ENCODE measurements around the gene OR4K5.

Gene OR4K5

GRCh38 chr14:19895282-19895681 lies 25.1 kb upstream of the OR4K5 start:
- no peaks in the 10 kb centered on the region for H3K36me3 ChIP-seq (ENCODE audit: insufficient read depth)
- H3K4me1 ChIP-seq (ENCODE audit: low read depth, poor library complexity, severe bottlenecking) = no peaks in the 10 kb centered on the region
- no peak for TF ChIP-seq CTCF (conservative IDR thresholded peaks at IDR 0.05; ENCODE audit: low read depth, low read length)
- no peak overlapping the region for H3K27ac ChIP-seq
- H3K4me2 ChIP-seq = no peak overlapping the region
- no peaks in the 10 kb centered on the region for H3K27me3 ChIP-seq (ENCODE audit: insufficient read depth, low read depth)
- no peak overlapping the region for H3K9ac ChIP-seq
- no peaks in the 10 kb centered on the region for H4K20me1 ChIP-seq (ENCODE audit: insufficient read depth)
- H3K4me3 ChIP-seq (IDR thresholded peaks at IDR 0.05; ENCODE audit: insufficient read depth, low read depth, low read length) = no peak overlapping the region
- H3K79me2 ChIP-seq (ENCODE audit: insufficient read depth, low read depth) = no peaks in the 10 kb centered on the region
- no peak overlapping the region for H2AFZ ChIP-seq (ENCODE audit: low read depth)

- Histone ChIP-seq H3K9ac (no peak overlapping the region), H3K4me2 (no peak overlapping the region), H3K4me3 (IDR thresholded peaks at IDR 0.05; ENCODE audit: insufficient read depth, low read depth, low read length) (no peak overlapping the region), H4K20me1 (ENCODE audit: insufficient read depth) (no peaks in the 10 kb centered on the region), H2AFZ (ENCODE audit: low read depth) (no peak overlapping the region), H3K27ac (no peak overlapping the region), H3K79me2 (ENCODE audit: insufficient read depth, low read depth) (no peaks in the 10 kb centered on the region), H3K27me3 (ENCODE audit: insufficient read depth, low read depth) (no peaks in the 10 kb centered on the region), H3K36me3 (ENCODE audit: insufficient read depth) (no peaks in the 10 kb centered on the region), H3K4me1 (ENCODE audit: low read depth, poor library complexity, severe bottlenecking) (no peaks in the 10 kb centered on the region)
- no peak for TF ChIP-seq CTCF (conservative IDR thresholded peaks at IDR 0.05; ENCODE audit: low read depth, low read length)
Measured at GRCh38 chr14:19900999-19901398, 19.4 kb upstream of the OR4K5 start.

GRCh38 chr14:19902409-19902808 lies 18.0 kb upstream of the OR4K5 start:
- Histone ChIP-seq H3K9ac (no peak overlapping the region), H3K4me3 (IDR thresholded peaks at IDR 0.05; ENCODE audit: insufficient read depth, low read depth, low read length) (no peak overlapping the region), H2AFZ (ENCODE audit: low read depth) (no peak overlapping the region), H3K4me2 (no peak overlapping the region), H3K36me3 (ENCODE audit: insufficient read depth) (no peaks in the 10 kb centered on the region), H3K79me2 (ENCODE audit: insufficient read depth, low read depth) (no peaks in the 10 kb centered on the region), H3K27ac (no peak overlapping the region), H3K27me3 (ENCODE audit: insufficient read depth, low read depth) (no peaks in the 10 kb centered on the region), H4K20me1 (ENCODE audit: insufficient read depth) (no peaks in the 10 kb centered on the region), H3K4me1 (ENCODE audit: low read depth, poor library complexity, severe bottlenecking) (no peaks in the 10 kb centered on the region)
- TF ChIP-seq CTCF (conservative IDR thresholded peaks at IDR 0.05; ENCODE audit: low read depth, low read length) = no peak

- H3K9ac ChIP-seq = no peak overlapping the region
- TF ChIP-seq CTCF (conservative IDR thresholded peaks at IDR 0.05; ENCODE audit: low read depth, low read length) = no peak
- no peaks in the 10 kb centered on the region for H3K4me1 ChIP-seq (ENCODE audit: low read depth, poor library complexity, severe bottlenecking)
- H3K27ac ChIP-seq = no peak overlapping the region
- H3K4me2 ChIP-seq = no peak overlapping the region
- H3K36me3 ChIP-seq (ENCODE audit: insufficient read depth) = no peaks in the 10 kb centered on the region
- no peak overlapping the region for H3K4me3 ChIP-seq (IDR thresholded peaks at IDR 0.05; ENCODE audit: insufficient read depth, low read depth, low read length)
- no peak overlapping the region for H2AFZ ChIP-seq (ENCODE audit: low read depth)
- no peaks in the 10 kb centered on the region for H3K27me3 ChIP-seq (ENCODE audit: insufficient read depth, low read depth)
- H4K20me1 ChIP-seq (ENCODE audit: insufficient read depth) = no peaks in the 10 kb centered on the region
- H3K79me2 ChIP-seq (ENCODE audit: insufficient read depth, low read depth) = no peaks in the 10 kb centered on the region
Measured at GRCh38 chr14:19906665-19907064, 13.7 kb upstream of the OR4K5 start.

- H4K20me1 ChIP-seq (ENCODE audit: insufficient read depth) = no peaks in the 10 kb centered on the region
- no peak overlapping the region for H2AFZ ChIP-seq (ENCODE audit: low read depth)
- H3K79me2 ChIP-seq (ENCODE audit: insufficient read depth, low read depth) = no peaks in the 10 kb centered on the region
- no peaks in the 10 kb centered on the region for H3K4me1 ChIP-seq (ENCODE audit: low read depth, poor library complexity, severe bottlenecking)
- H3K27me3 ChIP-seq (ENCODE audit: insufficient read depth, low read depth) = no peaks in the 10 kb centered on the region
- TF ChIP-seq CTCF (conservative IDR thresholded peaks at IDR 0.05; ENCODE audit: low read depth, low read length) = no peak
- H3K4me3 ChIP-seq (IDR thresholded peaks at IDR 0.05; ENCODE audit: insufficient read depth, low read depth, low read length) = no peak overlapping the region
- H3K4me2 ChIP-seq = no peak overlapping the region
- no peak overlapping the region for H3K9ac ChIP-seq
- no peak overlapping the region for H3K27ac ChIP-seq
- no peaks in the 10 kb centered on the region for H3K36me3 ChIP-seq (ENCODE audit: insufficient read depth)
Measured at GRCh38 chr14:19911114-19911513, 9.3 kb upstream of the OR4K5 start.
